Mucosa of descending colon (tissue), 3 donors: ENCODE data around the gene PRSS48. TPM values are rescaled to one million over a fixed set of nuclear protein-coding genes. Genes with fewer than 3 reads are reported as not detected.
A peak's percentile ranks its signal among the peaks of the same experiment; 100 is the strongest.

ENCODE experiments used
- ATAC-seq: fragments of 200-7000 bp; cut with Tn5 transposase; one replicate; pipeline ENCODE4 v1.9.1; 2020; ENCODE audit warnings: mild to moderate bottlenecking, moderate library complexity
- DNase-seq, 3 donors: peaks; one replicate each; pipeline ENCODE4 v3.0.0-alpha.2; 2020
- H3K36me3 ChIP-seq: fragments of 200-600 bp; one replicate; pipeline ENCODE4 v1.8.0; 2021; ENCODE audit warnings: low read depth, mild to moderate bottlenecking
- H3K4me1 ChIP-seq: fragments of 200-600 bp; one replicate; pipeline ENCODE4 v1.8.0; 2021; ENCODE audit warnings: low read depth, mild to moderate bottlenecking
- H3K4me3 ChIP-seq: fragments of 200-600 bp; one replicate; pipeline ENCODE4 v1.8.0; 2021; ENCODE audit warnings: mild to moderate bottlenecking
- H3K9me3 ChIP-seq: fragments of 200-600 bp; one replicate; pipeline ENCODE4 v1.8.0; 2021; ENCODE audit warnings: mild to moderate bottlenecking
- CTCF ChIP-seq: fragments of 200-600 bp; IDR thresholded peaks from one replicate; pipeline ENCODE4 v1.8.0; 2022; ENCODE audit warnings: antibody characterized with exemption, mild to moderate bottlenecking
- intact Hi-C, 2 donors: fragments of 100-400 bp; cut with DNase I in 1 of 2; cut with micrococcal nuclease in 1 of 2; formaldehyde crosslinking; loops; one replicate each; pipeline versions ENCODE4 v1.11.0 to v1.11.1; 2022; cut with DNase I, micrococcal nuclease
- total RNA-seq, 3 donors: library from RNA; stranded (reverse); fragmentation: NEBNext Ultra II Directional in 2 of 3; extraction: Animal tissue kit (Norgen Biotek cat#: 25700) in 2 of 3; gene quantifications; one replicate each; pipeline versions ENCODE4 v1.2.1 to v1.2.4, GENCODE V29; 2021 to 2023
- donor health status: DM: no; HTN: no; CAD: no; lungs with moderate emphysema.
- donor health status: DM: no; HTN: no; CAD: no.
- donor health status: DM: no; HTN: yes; CAD: no.

PRSS48 gene
- total RNA-seq, 3 donors from 2014 or later = not detected

- no peak for DNase-seq
- Histone ChIP-seq H3K4me1 (peaks cover 52% of the 10 kb centered on the region), H3K36me3 (no peaks in the 10 kb centered on the region), H3K9me3 (no peaks in the 10 kb centered on the region), H3K4me3 (no peak overlapping the region)
- no peak for TF ChIP-seq CTCF
- ATAC-seq = no peak
- intact Hi-C loops = no loop called here
These were observed 48.9 kb downstream of the PRSS48 start for GRCh38 chr4:151325949-151326246.

- Histone ChIP-seq H3K9me3 (no peaks in the 10 kb centered on the region), H3K36me3 (no peaks in the 10 kb centered on the region), H3K4me1 (peaks cover 42% of the 10 kb centered on the region), H3K4me3 (no peak overlapping the region)
- no peak for TF ChIP-seq CTCF
- intact Hi-C loops = no loop called here
- ATAC-seq (peak; percentile 47), DNase-seq (no peak)
These were observed 52.5 kb downstream of the PRSS48 start for GRCh38 chr4:151329217-151330007.

- peak; percentile 61 for ATAC-seq
- DNase-seq = no peak
These were observed 54.5 kb downstream of the PRSS48 start for GRCh38 chr4:151331276-151332042.

GRCh38 chr4:151339467-151339866 lies 62.5 kb downstream of the PRSS48 start:
- Histone ChIP-seq H3K36me3 (no peaks in the 10 kb centered on the region), H3K4me1 (peaks cover 9% of the 10 kb centered on the region), H3K4me3 (no peak overlapping the region), H3K9me3 (no peaks in the 10 kb centered on the region)
- ATAC-seq = peak; percentile 70
- DNase-seq = no peak
- no peak for TF ChIP-seq CTCF
- intact Hi-C loops = no loop called here

More at GRCh38 chr4:151331276-151332042, 54.5 kb downstream of the PRSS48 start:
- Histone ChIP-seq H3K4me1 (peaks cover 32% of the 10 kb centered on the region), H3K36me3 (no peaks in the 10 kb centered on the region), H3K9me3 (no peaks in the 10 kb centered on the region), H3K4me3 (no peak overlapping the region)
- no peak for TF ChIP-seq CTCF
- intact Hi-C loops = no loop called here

GRCh38 chr4:151340751-151341385 lies 63.9 kb downstream of the PRSS48 start:
- peak; percentile 94 for ATAC-seq
- peak in 2 of 3 donors; percentile 54 to 63 for DNase-seq
- intact Hi-C loops = no loop called here

More at GRCh38 chr4:151340751-151341385, 63.9 kb downstream of the PRSS48 start:
- no peaks in the 10 kb centered on the region for H3K36me3 ChIP-seq
- peaks cover 9% of the 10 kb centered on the region for H3K4me1 ChIP-seq
- TF ChIP-seq CTCF = no peak
- H3K9me3 ChIP-seq = no peaks in the 10 kb centered on the region
- H3K4me3 ChIP-seq = no peak overlapping the region

Other genes starting within 250 kb of the PRSS48 start
- gene RPS3A, start 177.5 kb upstream of the PRSS48 start, total RNA-seq = 1,000 to 10,000 TPM; 1,131 to 1,494 (median 1,246) TPM
- 100 to 1,000 TPM in 2 of 3 donors, 10 to 100 TPM in 1; 97.5 to 140 (median 102) TPM for gene SH3D19, start 48.4 kb downstream of the PRSS48 start, total RNA-seq
- gene FHIP1A, start 132.0 kb downstream of the PRSS48 start, total RNA-seq = 10 to 100 TPM; 21.6 to 53.1 (median 29.1) TPM